ENCODE results near the gene ADD3.
"Not testable (repeated sequence)": the region's sequence is repeated elsewhere in the genome, so short reads cannot be mapped to it uniquely, and the experiment has no call there.

DNA sequence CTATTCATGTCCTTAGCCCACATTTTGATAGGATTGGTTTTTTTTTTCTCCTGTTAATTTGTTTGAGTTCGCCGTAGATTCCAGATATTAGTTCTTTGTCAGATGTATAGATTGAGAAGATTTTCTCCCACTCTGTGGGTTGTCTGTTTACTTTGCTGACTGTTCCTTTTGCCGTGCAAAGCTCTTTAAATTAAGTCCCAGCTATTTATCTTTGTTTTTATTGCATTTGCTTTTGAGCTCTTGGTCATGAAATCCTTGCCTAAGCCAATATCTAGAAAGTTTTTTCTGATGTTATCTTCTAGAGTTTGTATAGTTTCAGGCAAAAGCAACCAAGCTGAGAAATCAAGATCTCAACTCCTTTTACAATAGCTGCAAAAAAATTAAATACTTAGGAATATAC is 22.0 kb upstream of the ADD3 start:
- TF ChIP-seq, protein P1, sequence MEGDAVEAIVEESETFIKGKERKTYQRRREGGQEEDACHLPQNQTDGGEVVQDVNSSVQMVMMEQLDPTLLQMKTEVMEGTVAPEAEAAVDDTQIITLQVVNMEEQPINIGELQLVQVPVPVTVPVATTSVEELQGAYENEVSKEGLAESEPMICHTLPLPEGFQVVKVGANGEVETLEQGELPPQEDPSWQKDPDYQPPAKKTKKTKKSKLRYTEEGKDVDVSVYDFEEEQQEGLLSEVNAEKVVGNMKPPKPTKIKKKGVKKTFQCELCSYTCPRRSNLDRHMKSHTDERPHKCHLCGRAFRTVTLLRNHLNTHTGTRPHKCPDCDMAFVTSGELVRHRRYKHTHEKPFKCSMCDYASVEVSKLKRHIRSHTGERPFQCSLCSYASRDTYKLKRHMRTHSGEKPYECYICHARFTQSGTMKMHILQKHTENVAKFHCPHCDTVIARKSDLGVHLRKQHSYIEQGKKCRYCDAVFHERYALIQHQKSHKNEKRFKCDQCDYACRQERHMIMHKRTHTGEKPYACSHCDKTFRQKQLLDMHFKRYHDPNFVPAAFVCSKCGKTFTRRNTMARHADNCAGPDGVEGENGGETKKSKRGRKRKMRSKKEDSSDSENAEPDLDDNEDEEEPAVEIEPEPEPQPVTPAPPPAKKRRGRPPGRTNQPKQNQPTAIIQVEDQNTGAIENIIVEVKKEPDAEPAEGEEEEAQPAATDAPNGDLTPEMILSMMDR (IDR thresholded peaks at IDR 0.05; ENCODE audit: poor library complexity), result not testable (repeated sequence)
- TF ChIP-seq EZH2phosphoT487 (IDR thresholded peaks at IDR 0.05; ENCODE audit: low read depth, severe bottlenecking, unreplicated experiment), result not testable (repeated sequence)

All from hepatocyte (in vitro differentiated cells).